Hepatocyte (in vitro differentiated cells): ENCODE data around the gene NECAB2.

Experiments used
- CTCF ChIP-seq: fragments of 200-600 bp; sonication (generic); IDR thresholded peaks from 2 replicates; pipeline ENCODE4 v1.5.1; 2016; ENCODE audit warnings: antibody characterized with exemption, mild to moderate bottlenecking; ENCODE audit not compliant: poor library complexity
- EZH2 ChIP-seq: fragments of 200-600 bp; sonication (generic); IDR thresholded peaks from 2 replicates; pipeline ENCODE4 v1.6.1; 2016; ENCODE audit warnings: antibody characterized with exemption, mild to moderate bottlenecking, borderline replicate concordance

GRCh38 chr16:83942815-83943515, 25.1 kb upstream of the NECAB2 start:
- TF ChIP-seq CTCF (no peak), EZH2 (no peak)
